ENCODE data around the gene GCAT. TPM values are rescaled to one million over a fixed set of nuclear protein-coding genes. Genes with fewer than 3 reads are reported as not detected.

GCAT gene
- polyA plus RNA-seq, 3 donors, result 0.56 to 1.9 (median 1.1) TPM

DNA sequence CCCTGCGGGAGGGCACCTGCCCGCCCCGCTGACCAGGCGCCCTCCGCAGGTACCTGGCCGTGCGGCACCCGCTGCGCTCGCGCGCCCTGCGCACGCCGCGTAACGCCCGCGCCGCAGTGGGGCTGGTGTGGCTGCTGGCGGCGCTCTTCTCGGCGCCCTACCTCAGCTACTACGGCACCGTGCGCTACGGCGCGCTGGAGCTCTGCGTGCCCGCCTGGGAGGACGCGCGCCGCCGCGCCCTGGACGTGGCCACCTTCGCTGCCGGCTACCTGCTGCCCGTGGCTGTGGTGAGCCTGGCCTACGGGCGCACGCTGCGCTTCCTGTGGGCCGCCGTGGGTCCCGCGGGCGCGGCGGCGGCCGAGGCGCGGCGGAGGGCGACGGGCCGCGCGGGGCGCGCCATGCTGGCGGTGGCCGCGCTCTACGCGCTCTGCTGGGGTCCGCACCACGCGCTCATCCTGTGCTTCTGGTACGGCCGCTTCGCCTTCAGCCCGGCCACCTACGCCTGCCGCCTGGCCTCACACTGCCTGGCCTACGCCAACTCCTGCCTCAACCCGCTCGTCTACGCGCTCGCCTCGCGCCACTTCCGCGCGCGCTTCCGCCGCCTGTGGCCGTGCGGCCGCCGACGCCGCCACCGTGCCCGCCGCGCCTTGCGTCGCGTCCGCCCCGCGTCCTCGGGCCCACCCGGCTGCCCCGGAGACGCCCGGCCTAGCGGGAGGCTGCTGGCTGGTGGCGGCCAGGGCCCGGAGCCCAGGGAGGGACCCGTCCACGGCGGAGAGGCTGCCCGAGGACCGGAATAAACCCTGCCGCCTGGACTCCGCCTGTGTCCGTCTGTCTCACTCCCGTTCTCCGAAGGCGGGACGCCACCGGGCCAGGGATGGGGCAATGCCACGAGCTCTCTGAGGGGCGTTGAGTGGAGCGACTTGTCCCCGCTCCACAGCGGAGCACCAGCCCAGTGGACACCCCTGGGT lies 17.2 kb downstream of the GCAT start:
- Mint-ChIP-seq H3K4me1 (peaks cover 6% of the 10 kb centered on the region), H3K27me3 (ENCODE audit: low read depth in 3 of 3) (peaks cover 21 to 34% (median 31%) of the 10 kb centered on the region in 3 donors), H3K27ac (no peak overlapping the region), H3K36me3 (peaks cover 10 to 15% of the 10 kb centered on the region in 2 donors), H3K9me3 (peaks cover 0 to 3% (median 0%) of the 10 kb centered on the region in 7 donors), H3K4me3 (peak overlapping the region; percentile 68 to 90)
- H3K4me3 ChIP-seq (replicated peaks in 1 of 3; ENCODE audit: low read depth in 2 of 3, low read length in 3 of 3), result no peak overlapping the region
- H3K79me2 ChIP-seq (ENCODE audit: insufficient read depth, low read length), result no peaks in the 10 kb centered on the region
- H3K4me1 ChIP-seq (ENCODE audit: control insufficient read depth in 1 of 2, insufficient read depth in 2 of 2, low read length in 2 of 2), result peaks cover 3 to 16% of the 10 kb centered on the region in 2 donors
- H3K27me3 ChIP-seq (ENCODE audit: control insufficient read depth in 2 of 2, insufficient read depth in 2 of 2, low read length in 2 of 2), result peaks cover 0 to 19% of the 10 kb centered on the region in 2 donors
- no peak for DNase-seq
- H4K20me1 ChIP-seq (ENCODE audit: insufficient read depth, low read length), result no peaks in the 10 kb centered on the region
- peak overlapping the region; percentile 41 for H2AFZ ChIP-seq (ENCODE audit: insufficient read depth, low read depth, low read length, poor library complexity, severe bottlenecking)
- no peak overlapping the region for H3K27ac ChIP-seq (ENCODE audit: low read depth in 1 of 2, low read length in 2 of 2)
- H3K4me2 ChIP-seq (replicated peaks; ENCODE audit: extremely low read depth, low read length, poor library complexity, severe bottlenecking), result peak overlapping the region; percentile 64
- no peaks in the 10 kb centered on the region for H3K9me3 ChIP-seq (replicated peaks in 1 of 2; ENCODE audit: control insufficient read depth in 1 of 2, insufficient read depth in 1 of 2, low read length in 2 of 2)
- WGBS (ENCODE audit: insufficient coverage), result 11% methylated on average over 135 of the region's 135 CpGs
- peaks cover 0 to 11% of the 10 kb centered on the region in 2 donors for H3K36me3 ChIP-seq (replicated peaks in 1 of 2; ENCODE audit: control insufficient read depth in 1 of 2, insufficient read depth in 2 of 2, low read length in 2 of 2)
- TF ChIP-seq, protein P1, sequence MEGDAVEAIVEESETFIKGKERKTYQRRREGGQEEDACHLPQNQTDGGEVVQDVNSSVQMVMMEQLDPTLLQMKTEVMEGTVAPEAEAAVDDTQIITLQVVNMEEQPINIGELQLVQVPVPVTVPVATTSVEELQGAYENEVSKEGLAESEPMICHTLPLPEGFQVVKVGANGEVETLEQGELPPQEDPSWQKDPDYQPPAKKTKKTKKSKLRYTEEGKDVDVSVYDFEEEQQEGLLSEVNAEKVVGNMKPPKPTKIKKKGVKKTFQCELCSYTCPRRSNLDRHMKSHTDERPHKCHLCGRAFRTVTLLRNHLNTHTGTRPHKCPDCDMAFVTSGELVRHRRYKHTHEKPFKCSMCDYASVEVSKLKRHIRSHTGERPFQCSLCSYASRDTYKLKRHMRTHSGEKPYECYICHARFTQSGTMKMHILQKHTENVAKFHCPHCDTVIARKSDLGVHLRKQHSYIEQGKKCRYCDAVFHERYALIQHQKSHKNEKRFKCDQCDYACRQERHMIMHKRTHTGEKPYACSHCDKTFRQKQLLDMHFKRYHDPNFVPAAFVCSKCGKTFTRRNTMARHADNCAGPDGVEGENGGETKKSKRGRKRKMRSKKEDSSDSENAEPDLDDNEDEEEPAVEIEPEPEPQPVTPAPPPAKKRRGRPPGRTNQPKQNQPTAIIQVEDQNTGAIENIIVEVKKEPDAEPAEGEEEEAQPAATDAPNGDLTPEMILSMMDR (IDR thresholded peaks at IDR 0.05), result no peak
- peak overlapping the region; percentile 21 for H3K9ac ChIP-seq (ENCODE audit: insufficient read depth, low read length, poor library complexity, severe bottlenecking)
- intact Hi-C loops (cut with micrococcal nuclease), result no loop called here

- no peak overlapping the region for H3K9ac ChIP-seq (ENCODE audit: insufficient read depth, low read length, poor library complexity, severe bottlenecking)
- no peak for DNase-seq
- TF ChIP-seq, protein P1 (IDR thresholded peaks at IDR 0.05), result no peak
- H3K9me3 Mint-ChIP-seq, result peaks cover 0 to 3% (median 0%) of the 10 kb centered on the region in 7 donors
- H3K79me2 ChIP-seq (ENCODE audit: insufficient read depth, low read length), result no peaks in the 10 kb centered on the region
- H3K27ac Mint-ChIP-seq, result no peak overlapping the region
- H3K27me3 Mint-ChIP-seq (ENCODE audit: low read depth in 3 of 3), result peaks cover 9 to 22% (median 20%) of the 10 kb centered on the region in 3 donors
- H3K36me3 ChIP-seq (replicated peaks in 1 of 2; ENCODE audit: control insufficient read depth in 1 of 2, insufficient read depth in 2 of 2, low read length in 2 of 2), result peaks cover 19 to 32% of the 10 kb centered on the region in 2 donors
- H3K4me3 ChIP-seq (replicated peaks in 1 of 3; ENCODE audit: low read depth in 2 of 3, low read length in 3 of 3), result no peak overlapping the region
- H4K20me1 ChIP-seq (ENCODE audit: insufficient read depth, low read length), result no peaks in the 10 kb centered on the region
- peaks cover 0 to 13% of the 10 kb centered on the region in 2 donors for H3K27me3 ChIP-seq (ENCODE audit: control insufficient read depth in 2 of 2, insufficient read depth in 2 of 2, low read length in 2 of 2)
- H3K4me2 ChIP-seq (replicated peaks; ENCODE audit: extremely low read depth, low read length, poor library complexity, severe bottlenecking), result no peak overlapping the region
- H3K4me1 Mint-ChIP-seq, result peaks cover 3% of the 10 kb centered on the region
- H3K36me3 Mint-ChIP-seq, result peaks cover 31 to 36% of the 10 kb centered on the region in 2 donors
- H3K4me1 ChIP-seq (ENCODE audit: control insufficient read depth in 1 of 2, insufficient read depth in 2 of 2, low read length in 2 of 2), result peaks cover 3 to 16% of the 10 kb centered on the region in 2 donors
- no peak overlapping the region for H3K4me3 Mint-ChIP-seq
- intact Hi-C loops (cut with micrococcal nuclease), result no loop called here
- H2AFZ ChIP-seq (ENCODE audit: insufficient read depth, low read depth, low read length, poor library complexity, severe bottlenecking), result no peak overlapping the region
- 88% methylated on average over 8 of the region's 9 CpGs for WGBS (ENCODE audit: insufficient coverage)
- H3K27ac ChIP-seq (ENCODE audit: low read depth in 1 of 2, low read length in 2 of 2), result no peak overlapping the region
- no peaks in the 10 kb centered on the region for H3K9me3 ChIP-seq (replicated peaks in 1 of 2; ENCODE audit: control insufficient read depth in 1 of 2, insufficient read depth in 1 of 2, low read length in 2 of 2)
Observed at GRCh38 chr22:37827056-37827455, 19.3 kb downstream of the GCAT start.
